Spleen (tissue), 11 donors: Measurements from ENCODE around the gene CNMD. TPM values are rescaled to one million over a fixed set of nuclear protein-coding genes. Genes with fewer than 3 reads are reported as not detected.
"Not testable (repeated sequence)": the region's sequence is repeated elsewhere in the genome, so short reads cannot be mapped to it uniquely, and the experiment has no call there.

Source experiments
- DNase-seq: peaks from one replicate; pipeline ENCODE4 v3.0.0-alpha.2; 2020
- H3K27ac ChIP-seq, 8 donors: fragments of 200-600 bp; sonication (generic) in 7 of 8; 1 replicate in 4 of 8; 2 replicates in 4 of 8; pipeline versions ENCODE4 v1.5.0 to v1.8.0; 2016 to 2021; ENCODE audit warnings: inconsistent platforms in 4 of 8, mild to moderate bottlenecking in 4 of 8, moderate library complexity in 1 of 8
- H3K27me3 ChIP-seq, 7 donors: fragments of 200-600 bp; sonication (generic) in 6 of 7; replicated peaks in 1 of 7; 1 replicate in 4 of 7; 2 replicates in 3 of 7; pipeline versions ENCODE4 v1.5.0 to v1.8.0; 2016 to 2021; ENCODE audit warnings: inconsistent platforms in 3 of 7, mild to moderate bottlenecking in 1 of 7
- H3K36me3 ChIP-seq, 6 donors: fragments of 200-600 bp; sonication (generic) in 5 of 6; 1 replicate in 4 of 6; 2 replicates in 2 of 6; pipeline versions ENCODE4 v1.5.0 to v1.8.0; 2016 to 2021; ENCODE audit warnings: inconsistent platforms in 2 of 6
- H3K4me1 ChIP-seq, 6 donors: fragments of 200-600 bp; sonication (generic) in 5 of 6; 1 replicate in 3 of 6; 2 replicates in 3 of 6; pipeline versions ENCODE4 v1.5.0 to v1.8.0; 2016 to 2021; ENCODE audit warnings: inconsistent platforms in 3 of 6
- H3K4me3 ChIP-seq, 8 donors: fragments of 200-600 bp; sonication (generic) in 7 of 8; 1 replicate in 4 of 8; 2 replicates in 4 of 8; pipeline versions ENCODE4 v1.5.0 to v1.8.0; 2016 to 2021; ENCODE audit warnings: inconsistent platforms in 4 of 8, mild to moderate bottlenecking in 4 of 8, moderate library complexity in 2 of 8
- H3K9me3 ChIP-seq, 8 donors: fragments of 200-600 bp; sonication (generic) in 7 of 8; 1 replicate in 4 of 8; 2 replicates in 4 of 8; pipeline versions ENCODE4 v1.5.0 to v1.8.0; 2016 to 2021; ENCODE audit warnings: inconsistent platforms in 4 of 8
- CTCF ChIP-seq, 11 experiments: fragments of 200-600 bp in 7 of 11; fragments of 450-650 bp in 4 of 11; sonication (generic) in 4 of 11; IDR thresholded peaks in 8 of 11; conservative IDR thresholded peaks in 3 of 11; 1 replicate in 7 of 11; 2 replicates in 4 of 11; pipeline versions ENCODE4 v1.4.0 to v1.8.0; 2016 to 2021; ENCODE audit warnings: antibody characterized with exemption in 11 of 11, inconsistent platforms in 4 of 11, mild to moderate bottlenecking in 1 of 11
- POLR2A ChIP-seq, 3 donors: fragments of 450-650 bp; IDR thresholded peaks; one replicate each; pipeline ENCODE4 v1.5.1; 2017; ENCODE audit warnings: antibody characterized with exemption in 3 of 3, mild to moderate bottlenecking in 1 of 3
- POLR2AphosphoS5 ChIP-seq, 3 donors: sonication (generic); formaldehyde crosslinking; IDR thresholded peaks; one replicate each; pipeline ENCODE4 v1.5.1; 2017; ENCODE audit warnings: antibody characterized with exemption in 3 of 3
- WGBS, 5 donors: extraction: QIAGEN DNeasy Blood & Tissue Kit in 3 of 5; methylation state at CpG; one replicate each; pipeline versions ENCODE4 v1.1.5 to v1.1.7; 2013 to 2018; 5-methylcytosine and 5-hydroxymethylcytosine counted together
- intact Hi-C: fragments of 100-400 bp; cut with DNase I; formaldehyde crosslinking; loops from one replicate; pipeline ENCODE4 v1.15.0; 2023; ENCODE audit warnings: low total_unique reads
- polyA plus RNA-seq, 3 donors: library from polyadenylated mRNA; stranded (reverse); fragments of 200-250 nt; gene quantifications; one replicate each; pipeline ENCODE4 v1.2.1, GENCODE V29; 2013
- total RNA-seq, 7 donors: library from RNA; depleted of rRNA in 3 of 7; stranded (reverse); fragments of >200 nt in 3 of 7; fragmentation: NEBNext Ultra II Directional in 4 of 7; extraction: Animal tissue kit (Norgen Biotek cat#: 25700) in 4 of 7; gene quantifications; one replicate each; pipeline versions ENCODE4 v1.1.0 to v1.2.1, GENCODE V29; 2016 to 2021
- donor health status: healthy with polysubstance abuse.
- donor health status: DM: no; HTN: no; CAD: no; lungs with moderate emphysema.
- donor health status: DM: no; HTN: no; CAD: no.
- donor health status: Bipolar disorder and iron deficiency.
- donor health status: healthy.
- donor health status: DM: no; HTN: no; CAD: no.
- donor health status: DM: yes; HTN: yes; CAD: no.

The CNMD gene
- total and polyA plus RNA-seq, 10 donors = 0.19 TPM; not detected in 9

DNA sequence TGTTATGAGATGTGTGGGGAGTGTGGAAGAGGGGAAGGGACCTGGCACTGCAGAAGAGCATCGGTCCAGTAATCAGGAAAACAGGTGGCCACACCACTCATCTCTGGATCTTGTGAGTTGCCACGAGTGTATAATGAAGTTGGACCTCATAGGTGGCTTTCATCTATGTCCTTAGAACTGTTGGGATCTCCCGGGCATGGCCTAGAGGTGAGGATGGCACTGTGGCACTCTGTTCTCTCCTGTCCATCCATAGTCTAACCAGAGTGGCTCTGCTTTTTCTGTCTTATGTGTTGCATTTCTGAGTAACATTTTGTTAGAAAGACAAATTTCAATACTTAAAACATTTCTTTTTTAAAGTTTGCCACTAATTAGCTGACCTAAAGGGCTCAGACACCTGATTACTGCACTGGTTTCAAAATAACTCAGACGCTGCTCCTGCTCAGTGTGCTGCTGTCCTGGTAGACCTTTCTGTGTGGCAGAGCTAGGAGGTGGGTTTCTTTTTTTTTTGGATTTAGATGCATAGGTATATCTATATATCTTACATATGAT is 5.5 kb downstream of the CNMD start:
- intact Hi-C loops = no loop called here
- TF ChIP-seq CTCF (IDR thresholded peaks at IDR 0.05 in 8 of 11, conservative IDR thresholded peaks at IDR 0.05 in 3 of 11) = no peak
- TF ChIP-seq POLR2AphosphoS5 (IDR thresholded peaks at IDR 0.05) = no peak
- no peak for TF ChIP-seq POLR2A (IDR thresholded peaks at IDR 0.05)

DNA sequence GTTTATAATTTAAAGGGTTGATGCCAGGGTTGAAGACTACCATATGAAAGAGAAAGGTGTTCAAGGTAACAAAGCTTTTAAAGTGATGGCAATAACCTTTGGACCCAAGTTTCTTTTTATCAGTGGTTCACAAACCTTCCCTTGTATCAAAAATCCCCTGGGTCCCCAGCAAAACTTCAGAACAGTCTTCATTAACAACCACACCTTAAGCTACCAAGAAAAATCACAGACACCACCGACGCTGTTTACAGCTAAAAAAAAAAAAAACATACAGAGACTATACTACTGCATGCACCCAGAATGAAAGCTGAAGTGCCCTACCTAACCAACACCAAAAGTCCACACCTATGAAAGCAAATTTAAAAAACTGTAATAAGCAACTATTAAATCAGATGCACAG is 13.4 kb downstream of the CNMD start:
- 88 to 96% (median 92%) methylated on average over 2 of the region's 2 CpGs for WGBS, 5 donors
- intact Hi-C loops = no loop called here
- Histone ChIP-seq H3K27me3 (peaks cover 0 to 15% (median 0%) of the 10 kb centered on the region in 7 donors), H3K27ac (no peak overlapping the region), H3K4me3 (no peak overlapping the region), H3K9me3 (peaks cover 0 to 15% (median 4%) of the 10 kb centered on the region in 8 donors), H3K4me1 (no peaks in the 10 kb centered on the region), H3K36me3 (no peaks in the 10 kb centered on the region)
- no peak for TF ChIP-seq CTCF (IDR thresholded peaks at IDR 0.05 in 8 of 11, conservative IDR thresholded peaks at IDR 0.05 in 3 of 11)
- TF ChIP-seq POLR2AphosphoS5 (IDR thresholded peaks at IDR 0.05) = no peak
- no peak for TF ChIP-seq POLR2A (IDR thresholded peaks at IDR 0.05)
- DNase-seq = no peak

More for the DNA sequence above, 5.5 kb downstream of the CNMD start:
- Histone ChIP-seq H3K9me3 (no peaks in the 10 kb centered on the region), H3K27ac (no peak overlapping the region), H3K36me3 (no peaks in the 10 kb centered on the region), H3K27me3 (peaks cover 3 to 21% (median 9%) of the 10 kb centered on the region in 7 donors), H3K4me3 (no peak overlapping the region), H3K4me1 (peaks cover 0 to 10% (median 8%) of the 10 kb centered on the region in 6 donors)
- 73 to 86% (median 82%) methylated on average over 4 of the region's 4 CpGs for WGBS, 5 donors
- DNase-seq = no peak

DNA sequence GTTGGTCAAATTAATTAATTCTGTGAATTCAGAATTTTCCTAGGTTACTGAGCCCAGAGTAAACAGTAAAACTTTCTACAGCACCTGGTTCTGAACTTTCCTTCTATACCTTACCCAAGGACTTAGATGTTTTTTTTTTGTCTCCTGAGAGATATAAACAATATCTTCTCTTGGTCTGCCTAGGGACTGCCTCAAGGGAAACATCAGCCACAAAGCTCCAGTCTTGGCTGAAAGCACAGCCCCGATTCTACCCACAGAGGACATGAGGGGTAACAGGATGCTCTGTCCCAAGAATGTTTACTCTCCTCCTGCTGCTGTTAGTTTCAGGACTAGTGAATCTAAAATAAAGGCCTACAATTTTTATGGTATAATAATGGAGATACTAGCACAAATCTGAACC is 14.3 kb downstream of the CNMD start:
- no peaks in the 10 kb centered on the region for H3K36me3 ChIP-seq
- DNase-seq = no peak
- intact Hi-C loops = no loop called here
- WGBS, 5 donors = 67 to 97% (median 90%) methylated on average over 1 of the region's 1 CpG
- no peak overlapping the region for H3K27ac ChIP-seq
- no peaks in the 10 kb centered on the region for H3K4me1 ChIP-seq
- peaks cover 0 to 15% (median 4%) of the 10 kb centered on the region in 8 donors for H3K9me3 ChIP-seq
- peaks cover 0 to 23% (median 3%) of the 10 kb centered on the region in 7 donors for H3K27me3 ChIP-seq
- no peak for TF ChIP-seq CTCF (IDR thresholded peaks at IDR 0.05 in 8 of 11, conservative IDR thresholded peaks at IDR 0.05 in 3 of 11)
- no peak overlapping the region for H3K4me3 ChIP-seq

DNA sequence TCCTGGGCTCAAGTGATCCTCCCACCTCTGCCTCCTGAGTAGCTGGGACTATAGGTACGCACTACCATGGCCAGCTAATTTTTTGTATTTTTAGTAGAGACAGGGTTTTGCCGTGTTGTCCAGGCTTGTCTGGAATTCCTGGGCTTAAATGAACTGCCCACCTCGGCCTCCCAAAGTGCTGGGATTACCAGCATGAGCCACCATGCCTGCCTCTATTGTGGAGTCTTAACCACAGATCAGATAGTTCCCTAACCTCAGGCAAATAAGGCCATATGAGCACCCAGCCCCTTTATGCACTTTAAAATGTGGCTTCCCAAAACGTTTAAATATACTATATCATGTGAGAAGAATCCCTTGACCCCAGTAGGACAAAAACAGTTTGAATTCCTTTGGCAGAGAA is 16.4 kb downstream of the CNMD start:
- intact Hi-C loops = no loop called here
- no peak for DNase-seq
- no peaks in the 10 kb centered on the region for H3K36me3 ChIP-seq
- H3K27ac ChIP-seq = no peak overlapping the region
- H3K27me3 ChIP-seq = peaks cover 0 to 24% (median 3%) of the 10 kb centered on the region in 7 donors
- no peaks in the 10 kb centered on the region for H3K4me1 ChIP-seq
- WGBS, 5 donors = 72 to 90% (median 82%) methylated on average over 4 of the region's 4 CpGs
- no peak overlapping the region for H3K4me3 ChIP-seq
- TF ChIP-seq POLR2A (IDR thresholded peaks at IDR 0.05) (no peak), POLR2AphosphoS5 (IDR thresholded peaks at IDR 0.05) (no peak), CTCF (IDR thresholded peaks at IDR 0.05 in 8 of 11, conservative IDR thresholded peaks at IDR 0.05 in 3 of 11) (no peak)
- peaks cover 0 to 25% (median 10%) of the 10 kb centered on the region in 8 donors for H3K9me3 ChIP-seq

GRCh38 chr13:52721356-52721755 is 18.3 kb downstream of the CNMD start:
- H3K4me1 ChIP-seq, intact Hi-C loops, H3K27ac ChIP-seq, H3K4me3 ChIP-seq, DNase-seq, H3K36me3 ChIP-seq: not testable (repeated sequence)
- WGBS, 5 donors = 83 to 95% (median 94%) methylated on average over 1 to 2 of the region's 2 CpGs
- H3K27me3 ChIP-seq = peaks cover 0 to 24% (median 3%) of the 10 kb centered on the region in 7 donors
- H3K9me3 ChIP-seq = peaks cover 0 to 27% (median 17%) of the 10 kb centered on the region in 8 donors

DNA sequence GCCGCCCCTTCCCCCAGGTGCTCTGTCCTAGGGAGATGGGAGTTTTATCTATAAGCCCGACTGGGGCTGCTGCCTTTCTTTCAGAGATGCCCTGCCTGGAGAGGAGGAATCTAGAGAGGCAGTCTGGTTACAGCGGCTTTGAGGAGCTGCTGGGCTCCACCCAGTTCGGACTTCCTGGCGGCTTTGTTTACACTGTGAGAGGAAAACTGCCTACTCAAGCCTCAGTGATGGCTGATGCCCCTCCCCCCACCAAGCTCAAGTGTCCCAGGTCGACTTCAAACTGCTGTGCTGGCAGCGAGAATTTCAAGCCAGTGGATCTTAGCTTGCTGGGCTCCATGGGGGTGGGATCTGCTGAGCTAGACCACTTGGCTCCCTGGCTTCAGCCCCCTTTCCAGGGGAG is 18.7 kb downstream of the CNMD start:
- intact Hi-C loops, H3K4me1 ChIP-seq, H3K27ac ChIP-seq, H3K4me3 ChIP-seq, H3K36me3 ChIP-seq, DNase-seq: not testable (repeated sequence)
- Histone ChIP-seq H3K9me3 (peaks cover 0 to 23% (median 17%) of the 10 kb centered on the region in 8 donors), H3K27me3 (peaks cover 0 to 24% (median 3%) of the 10 kb centered on the region in 7 donors)
- 69 to 78% (median 73%) methylated on average over 6 to 7 of the region's 7 CpGs for WGBS, 5 donors
